HepG2 (cell line): ENCODE measurements around the gene GNAT2. TPM values are rescaled to one million over a fixed set of nuclear protein-coding genes. Genes with fewer than 3 reads are reported as not detected.

Experiments
- ARID4A ChIP-seq: sonication (generic); formaldehyde crosslinking; IDR thresholded peaks from 2 replicates; pipeline ENCODE4 v1.5.0; 2020; ENCODE audit warnings: mild to moderate bottlenecking, missing genetic modification reagents, borderline replicate concordance
- ASH2L ChIP-seq: fragments of 300-600, 200-600 bp; sonication (generic); IDR thresholded peaks from 2 replicates; pipeline ENCODE4 v1.7.0; 2017; ENCODE audit warnings: low read depth, mild to moderate bottlenecking, moderate library complexity, mixed read lengths, low read length; ENCODE audit not compliant: insufficient read length
- CAMTA2 ChIP-seq: sonication (generic); formaldehyde crosslinking; IDR thresholded peaks from 2 replicates; pipeline ENCODE4 v1.4.0; 2020; ENCODE audit warnings: mild to moderate bottlenecking, missing genetic modification reagents, borderline replicate concordance
- CREB3 ChIP-seq: sonication (generic); formaldehyde crosslinking; IDR thresholded peaks from 2 replicates; pipeline ENCODE4 v1.5.0; 2020; ENCODE audit warnings: missing genetic modification reagents
- FOSL2 ChIP-seq: sonication (generic); formaldehyde crosslinking; IDR thresholded peaks from 2 replicates; pipeline ENCODE4 v1.4.0; 2020; ENCODE audit warnings: missing genetic modification reagents
- HHEX ChIP-seq: IDR thresholded peaks from 2 replicates; pipeline ENCODE4 v1.6.1; 2016; ENCODE audit warnings: control low read depth
- HIC2 ChIP-seq: sonication (generic); formaldehyde crosslinking; IDR thresholded peaks from 2 replicates; pipeline ENCODE4 v1.9.0; 2022; ENCODE audit warnings: low read depth, missing genetic modification reagents
- HNF1B ChIP-seq: sonication (generic); formaldehyde crosslinking; IDR thresholded peaks from 2 replicates; pipeline ENCODE4 v1.5.1; 2020; ENCODE audit warnings: mild to moderate bottlenecking, moderate library complexity, missing genetic modification reagents
- IRF9 ChIP-seq: sonication (generic); formaldehyde crosslinking; IDR thresholded peaks from 2 replicates; pipeline ENCODE4 v1.8.0; 2022; ENCODE audit warnings: missing genetic modification reagents, mild to moderate bottlenecking, borderline replicate concordance
- KLF15 ChIP-seq: sonication (generic); formaldehyde crosslinking; IDR thresholded peaks from 2 replicates; pipeline ENCODE4 v1.8.1; 2023; ENCODE audit warnings: borderline replicate concordance, mild to moderate bottlenecking, inconsistent platforms, missing genetic modification reagents, mixed read lengths
- NFE2L1 ChIP-seq: sonication (generic); formaldehyde crosslinking; IDR thresholded peaks from 2 replicates; pipeline ENCODE4 v1.4.0; 2020; ENCODE audit warnings: missing genetic modification reagents, mild to moderate bottlenecking, borderline replicate concordance
- PAWR ChIP-seq: sonication (generic); formaldehyde crosslinking; IDR thresholded peaks from 2 replicates; pipeline ENCODE4 v1.4.0; 2020; ENCODE audit warnings: missing genetic modification reagents, mild to moderate bottlenecking, borderline replicate concordance
- POLR2G ChIP-seq: fragments of 200-400 bp; formaldehyde crosslinking; IDR thresholded peaks from 2 replicates; pipeline ENCODE4 v1.6.1; 2018; ENCODE audit warnings: mild to moderate bottlenecking, low read depth, low read length, moderate library complexity
- SRSF1 ChIP-seq: fragments of 200-400 bp; formaldehyde crosslinking; optimal IDR thresholded peaks from 2 replicates; pipeline ENCODE3; 2017; ENCODE audit warnings: mild to moderate bottlenecking, low read depth, low read length, moderate library complexity
- TBP ChIP-seq: sonication (generic); formaldehyde crosslinking; IDR thresholded peaks from 2 replicates; pipeline ENCODE4 v1.5.0; 2020; ENCODE audit warnings: missing genetic modification reagents
- TRIM22 ChIP-seq: fragments of 450-650 bp; IDR thresholded peaks from 2 replicates; pipeline ENCODE4 v1.6.1; 2017
- polyA plus RNA-seq, 8 experiments: library from polyadenylated mRNA; depleted of rRNA in 3 of 8; stranded (reverse) in 7 of 8; unstranded in 1 of 8; fragments of >200 nt; fragmentation: Illumina TruSeq in 4 of 8; extraction: Trizol in 4 of 8; gene quantifications; 2 replicates each; pipeline versions ENCODE4 v1.2.1 to v1.2.3, GENCODE V29; 2011 to 2016; ENCODE audit warnings: low read depth in 4 of 8, missing spikeins in 1 of 8, mixed read lengths in 1 of 8; ENCODE audit not compliant: insufficient read depth in 1 of 8
- total RNA-seq, 5 experiments: library from RNA; depleted of rRNA; stranded (reverse); fragments of >200 nt; fragmentation: Illumina TruSeq; extraction: Trizol; gene quantifications; 2 replicates each; pipeline ENCODE4 v1.2.3, GENCODE V29; 2016; ENCODE audit warnings: low read depth in 1 of 5

GNAT2 gene
- total and polyA plus RNA-seq, 2 of the 13 experiments (the other 11 are each of a cell fraction or from before 2014, with no cell fraction given) = 0.08 to 0.20 TPM

- no peak; the same call in 1 of the 2 replicates for TF ChIP-seq FOSL2 (CRISPR knock-in tag)
- TF ChIP-seq POLR2G = peak; percentile 84
- TF ChIP-seq TRIM22 = no peak
- TF ChIP-seq ASH2L = peak; percentile 86
- peak; percentile 85 for TF ChIP-seq HNF1B
- TF ChIP-seq IRF9 (CRISPR knock-in tag) = peak; percentile 49; the same call in 1 of the 2 replicates
- no peak for TF ChIP-seq TBP (CRISPR knock-in tag)
- 0 out of 2 replicates have a peak, but pooled peaks have one; percentile 48 for TF ChIP-seq HIC2 (CRISPR knock-in tag)
- TF ChIP-seq CREB3 (CRISPR knock-in tag) = no peak
- peak; percentile 59; the same call in 1 of the 2 replicates for TF ChIP-seq CAMTA2 (CRISPR knock-in tag)
- no peak for TF ChIP-seq HHEX (CRISPR knock-in tag)
- peak; percentile 48 for TF ChIP-seq SRSF1
- TF ChIP-seq PAWR (CRISPR knock-in tag) = 0 out of 2 replicates have a peak, but pooled peaks have one; percentile 83
- peak; percentile 89 for TF ChIP-seq ARID4A (CRISPR knock-in tag)
- no peak for TF ChIP-seq NFE2L1 (CRISPR knock-in tag)
- peak; percentile 81; the same call in 1 of the 2 replicates for TF ChIP-seq KLF15 (CRISPR knock-in tag)
These were observed 36.5 kb upstream of the GNAT2 start, which contains the start of gene GSTM4 (continued) for GRCh38 chr1:109655615-109656519.
